NCI-H146 (cell line): ENCODE data around the gene GRPEL1.
A peak's percentile ranks its signal among the peaks of the same experiment; 100 is the strongest.

Experiments used
- DNase-seq: peaks from one replicate; lab custom pipeline; 2025; lab: John Stamatoyannopoulos, UW

The GRPEL1 gene

DNA sequence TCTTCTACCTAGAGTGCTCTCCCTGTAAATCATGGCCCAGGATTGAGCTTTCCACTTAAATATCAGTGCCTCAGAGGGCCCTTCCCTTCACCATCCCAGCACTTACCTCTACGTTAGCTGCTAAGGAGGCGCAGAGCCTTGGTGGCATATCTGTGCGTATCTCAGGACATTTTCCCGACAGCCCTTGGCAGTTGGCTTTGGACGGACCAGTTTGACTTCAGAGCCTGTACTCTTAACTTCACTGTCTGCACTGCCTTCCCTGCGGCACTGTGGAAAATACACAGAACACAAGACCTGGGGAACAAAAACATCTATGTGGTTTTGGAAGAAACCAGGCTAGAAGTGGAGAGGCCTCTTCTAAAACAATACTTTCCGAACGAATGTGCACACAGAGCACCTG is 22.3 kb downstream of the GRPEL1 start:
- no peak for DNase-seq

GRCh38 chr4:7044137-7044930 is 23.5 kb downstream of the GRPEL1 start:
- no peak for DNase-seq

DNA sequence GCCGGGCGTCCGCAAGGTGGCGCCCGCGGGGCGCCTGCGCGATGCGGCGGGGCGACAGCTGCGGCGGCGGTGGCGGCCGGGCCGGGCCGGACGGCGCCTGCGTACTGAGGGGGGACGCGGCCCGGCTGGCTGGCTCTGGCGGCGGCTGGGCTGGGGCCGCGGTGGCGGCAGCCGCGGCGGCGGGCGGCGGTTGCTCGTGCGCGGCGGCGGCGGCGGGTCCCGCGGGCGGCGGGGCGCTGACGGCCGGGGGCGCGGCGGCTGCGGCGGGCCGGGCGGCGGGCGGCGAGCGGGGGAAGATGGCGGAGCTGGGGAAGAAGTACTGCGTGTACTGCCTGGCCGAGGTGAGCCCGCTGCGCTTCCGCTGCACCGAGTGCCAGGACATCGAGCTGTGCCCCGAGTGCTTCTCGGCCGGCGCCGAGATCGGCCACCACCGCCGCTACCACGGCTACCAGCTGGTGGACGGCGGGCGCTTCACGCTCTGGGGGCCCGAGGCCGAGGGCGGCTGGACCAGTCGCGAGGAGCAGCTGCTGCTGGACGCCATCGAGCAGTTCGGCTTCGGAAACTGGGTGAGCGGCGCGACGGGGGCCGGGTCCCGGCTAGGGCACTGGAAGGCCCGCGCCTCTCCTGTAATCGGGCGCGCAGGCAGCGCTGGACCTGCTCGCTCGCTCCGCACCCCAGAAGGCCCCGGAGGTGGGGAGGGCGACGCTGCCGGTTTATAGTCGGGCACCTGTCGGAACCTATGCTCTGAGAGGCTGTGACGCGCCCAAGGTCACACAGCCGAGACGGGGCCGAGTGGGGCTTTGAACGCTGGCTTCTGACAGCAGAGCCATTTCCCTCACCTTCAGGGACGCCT is 24.4 kb downstream of the GRPEL1 start, which contains the start of gene TADA2B:
Gene TADA2B (plus strand): TSS at position 89 of the 853 bp plus-strand sequence. CDS start 208 bp downstream, at position 297.
- DNase-seq: peak; percentile 67

DNA sequence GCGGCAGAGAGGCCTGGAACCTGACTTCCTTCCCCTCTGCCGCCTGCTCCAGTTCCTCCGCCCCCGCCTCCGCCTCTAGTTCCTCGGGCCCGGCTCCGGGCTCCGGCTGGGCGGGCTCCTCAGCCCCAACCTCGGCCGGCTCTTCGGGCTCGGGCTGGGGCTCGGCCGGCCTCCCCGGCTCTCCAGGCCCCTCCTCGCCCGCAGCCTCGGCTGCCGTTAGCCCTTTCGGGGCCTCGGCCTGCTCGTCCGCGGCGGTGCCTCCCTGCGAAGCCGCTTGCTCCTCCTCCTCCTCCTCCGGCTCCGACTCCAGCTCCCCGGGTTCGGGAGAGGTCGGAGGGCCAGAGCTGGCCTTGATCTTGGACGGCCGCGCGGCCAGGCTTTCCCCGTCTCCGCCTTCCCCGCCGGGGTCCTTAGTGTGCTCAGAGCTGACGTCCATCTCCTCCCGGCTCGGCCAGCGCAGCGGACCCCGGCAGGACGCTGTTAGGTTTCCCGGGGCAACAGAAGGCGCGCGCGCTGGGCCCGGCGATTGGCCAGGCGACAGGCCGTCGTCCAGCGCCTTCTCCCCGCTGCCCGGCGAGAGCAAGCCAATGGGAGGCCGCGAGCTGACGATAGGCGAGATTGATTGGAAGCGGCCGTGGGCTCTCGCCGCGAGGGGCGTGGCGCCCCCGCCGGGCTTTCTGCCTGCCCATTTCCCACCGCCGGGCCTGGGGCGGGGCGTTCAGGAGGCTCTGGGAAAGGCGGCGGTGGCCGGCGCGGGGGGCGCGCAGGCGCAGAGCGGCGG is 25.2 kb downstream of the GRPEL1 start:
- DNase-seq: peak; percentile 98

- peak; percentile 62 for DNase-seq
Observed at GRCh38 chr4:7041801-7042502, 25.9 kb downstream of the GRPEL1 start.

- no peak for DNase-seq
Observed at GRCh38 chr4:7041246-7041645, 26.6 kb downstream of the GRPEL1 start.

- DNase-seq: no peak
Observed at GRCh38 chr4:7040765-7041164, 27.1 kb downstream of the GRPEL1 start.

DNA sequence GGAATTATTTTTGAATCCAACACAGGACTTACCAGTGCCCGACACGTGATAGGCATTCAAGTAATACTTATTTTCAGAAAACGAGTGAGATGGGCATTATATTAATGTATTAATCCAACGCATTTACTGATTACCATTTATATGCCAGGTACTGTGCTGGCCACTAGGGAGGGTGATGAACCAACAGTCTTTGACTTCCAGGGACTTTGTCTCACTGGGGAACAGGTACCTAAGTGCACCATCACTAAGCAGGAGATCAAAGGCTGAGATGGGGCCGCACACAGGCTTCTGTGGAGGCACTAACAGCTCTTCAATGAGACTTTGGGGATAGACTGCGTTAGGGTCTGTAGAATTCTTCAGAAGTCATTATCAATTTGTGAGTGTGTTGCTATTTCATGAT is 30.4 kb downstream of the GRPEL1 start:
- DNase-seq: no peak

GRCh38 chr4:7034262-7035081 is 33.4 kb downstream of the GRPEL1 start:
- DNase-seq: peak; percentile 40

DNA sequence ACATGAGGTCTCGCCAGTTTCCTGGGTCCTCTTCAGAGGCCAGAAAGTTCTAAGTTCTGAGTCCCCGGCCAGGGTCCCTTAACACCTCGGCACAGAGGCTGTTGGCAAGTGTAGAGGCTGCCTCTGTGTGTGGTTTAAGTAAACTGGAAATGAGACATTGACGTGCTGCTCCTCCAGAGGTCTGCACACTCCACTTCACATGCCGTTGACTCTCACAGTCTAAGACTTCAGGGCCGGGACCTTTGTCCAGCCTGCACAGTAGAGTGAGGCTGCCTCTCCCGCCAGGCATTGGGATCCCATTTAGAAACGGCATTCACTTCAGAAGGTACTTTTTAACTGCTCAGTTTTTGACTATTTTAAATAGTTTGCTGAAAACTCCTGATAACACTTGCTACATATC is 35.3 kb downstream of the GRPEL1 start:
- no peak for DNase-seq

DNA sequence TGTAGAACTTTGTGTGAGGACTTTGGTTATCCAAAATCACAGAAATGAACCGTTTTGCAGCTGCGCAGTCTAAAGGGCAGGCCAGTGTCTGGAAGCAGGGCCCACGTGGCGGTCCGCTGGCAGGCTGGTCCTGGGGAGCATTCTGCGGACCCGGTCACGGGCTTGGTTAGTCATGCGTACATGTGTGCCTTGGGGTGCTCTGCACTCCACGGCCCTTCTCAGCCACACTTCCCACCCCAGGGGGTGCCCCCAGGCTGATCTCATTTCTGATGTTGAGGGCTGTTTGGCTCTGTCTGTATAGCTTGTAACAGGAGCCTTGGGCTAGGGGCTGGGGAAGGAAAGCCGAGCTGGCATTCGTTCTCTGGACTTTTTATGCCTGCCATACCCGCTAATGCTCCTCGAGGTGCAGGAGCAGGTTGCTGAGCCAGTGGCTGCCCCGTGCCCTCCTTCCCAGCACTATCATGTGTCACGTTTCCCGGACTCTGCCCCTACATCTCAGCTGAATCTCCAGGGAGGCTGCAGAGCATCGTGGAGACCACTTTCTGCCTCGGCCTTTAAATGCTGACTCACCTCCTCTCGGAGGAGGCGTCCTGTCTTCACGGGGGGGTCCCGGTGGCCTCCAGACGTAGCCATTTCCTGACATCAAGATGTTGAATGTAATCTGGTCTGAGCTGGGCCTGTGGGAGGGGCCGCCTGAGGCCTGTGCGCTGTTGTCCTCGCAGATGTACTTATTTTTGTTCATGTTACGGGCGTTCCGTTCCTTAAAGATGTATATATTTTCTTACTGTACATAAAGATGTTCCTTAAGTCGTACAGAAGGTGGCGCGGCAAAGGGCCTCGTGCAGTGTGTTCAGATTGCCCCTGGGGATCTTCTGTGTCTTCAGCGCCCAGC is 36.1 kb downstream of the GRPEL1 start:
- DNase-seq: no peak

GRCh38 chr4:7030856-7031255 is 37.0 kb downstream of the GRPEL1 start:
- no peak for DNase-seq

DNA sequence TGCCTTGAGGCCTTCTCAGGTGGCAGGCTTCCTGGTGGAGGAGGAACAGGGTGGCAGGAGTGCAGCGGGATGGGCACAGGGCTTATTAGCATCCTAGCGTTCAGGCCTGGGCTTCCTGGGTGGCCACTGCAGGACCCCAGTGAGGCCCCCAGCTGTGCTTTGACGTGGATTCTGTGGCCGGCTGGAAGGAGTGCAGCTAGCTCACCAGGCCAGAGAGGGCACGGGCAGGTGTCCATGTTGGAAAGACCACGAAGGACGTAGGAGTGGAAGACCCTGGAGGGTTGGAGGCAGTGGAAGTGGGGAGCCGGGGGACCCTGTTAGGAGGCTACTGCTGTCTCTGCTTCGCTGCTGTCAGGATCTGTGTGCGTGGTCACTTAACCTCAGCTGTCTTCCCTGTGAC is 37.9 kb downstream of the GRPEL1 start:
- DNase-seq: no peak

GRCh38 chr4:7029212-7029611 is 38.7 kb downstream of the GRPEL1 start:
- DNase-seq: no peak

- no peak for DNase-seq
Observed at GRCh38 chr4:7027913-7028312, 40.0 kb downstream of the GRPEL1 start.

DNA sequence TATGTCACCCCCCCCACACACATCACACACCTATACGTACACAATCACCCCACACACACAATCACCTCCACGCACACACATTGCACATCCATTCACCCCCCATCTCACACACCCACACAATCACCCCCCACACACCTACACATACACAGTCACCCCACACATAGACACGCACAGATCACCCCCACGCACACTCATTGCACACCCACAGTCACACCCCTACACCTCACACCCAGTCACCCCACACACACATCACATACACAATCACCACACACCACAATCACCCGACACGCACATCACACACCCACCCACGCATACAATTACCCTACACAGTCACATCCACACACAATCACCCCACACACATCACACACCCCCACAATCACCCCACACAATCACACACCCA is 40.6 kb downstream of the GRPEL1 start:
- no peak for DNase-seq

DNA sequence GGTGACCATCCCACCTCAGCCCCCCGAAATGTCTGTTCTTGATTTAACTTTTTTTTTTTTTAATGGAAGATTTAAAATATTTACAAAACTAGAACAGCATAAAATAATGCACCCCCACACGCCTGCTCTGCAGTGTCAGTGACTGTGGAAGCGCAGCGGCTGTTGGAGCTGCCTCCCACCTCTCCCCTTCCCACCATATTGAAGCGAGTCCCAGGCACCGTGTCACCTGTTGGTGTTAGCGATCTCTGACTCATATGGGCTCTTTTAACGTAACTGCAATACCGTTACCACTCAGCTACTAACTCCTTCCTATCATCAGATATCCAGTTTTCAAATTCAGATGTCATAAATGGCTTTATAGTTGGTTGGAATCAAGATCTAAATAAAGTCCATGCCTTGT is 41.8 kb downstream of the GRPEL1 start:
- DNase-seq: no peak

GRCh38 chr4:7025040-7025602 is 42.7 kb downstream of the GRPEL1 start:
- no peak for DNase-seq

DNA sequence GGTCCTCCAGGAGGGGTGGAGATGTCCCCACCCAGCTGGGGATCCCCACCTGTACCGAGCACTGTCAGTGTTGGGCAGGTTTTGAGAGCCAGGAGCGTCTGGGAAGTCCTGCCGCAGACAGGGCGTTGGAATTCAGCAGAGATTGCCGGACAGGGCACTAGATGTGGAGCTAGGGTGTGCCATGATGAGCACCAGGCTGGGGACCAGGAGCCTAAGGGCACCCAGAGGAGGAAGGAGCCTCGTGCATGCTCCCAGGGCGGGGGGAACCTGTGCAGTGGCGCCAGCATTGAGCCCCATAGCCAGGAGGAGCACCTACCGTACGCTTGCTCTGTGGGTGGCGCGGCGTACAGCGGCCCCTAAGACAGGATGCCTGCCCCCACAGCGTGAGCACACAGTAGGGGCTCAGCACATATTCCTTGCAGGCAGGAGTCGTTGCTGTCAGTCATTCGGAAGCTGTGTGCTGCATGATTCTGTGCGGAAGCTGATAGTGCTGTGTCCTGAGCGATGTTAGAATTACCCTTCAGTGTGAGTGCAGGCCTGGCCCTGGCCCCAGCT is 43.5 kb downstream of the GRPEL1 start:
- DNase-seq: no peak
